HL-60 (cell line): ENCODE data around the gene CLTB.

Experiments
- CTCF ChIP-seq: IDR thresholded peaks from one replicate; pipeline ENCODE4 v1.5.1; 2011; ENCODE audit warnings: low read length, control low read depth, inconsistent platforms; ENCODE audit not compliant: insufficient read depth
- GABPA ChIP-seq: IDR thresholded peaks from 2 replicates; pipeline ENCODE4 v1.6.1; 2012; ENCODE audit warnings: low read depth
- POLR2AphosphoS5 ChIP-seq: IDR thresholded peaks from 2 replicates; pipeline ENCODE4 v1.6.1; 2012; ENCODE audit warnings: low read depth
- REST ChIP-seq: IDR thresholded peaks from 2 replicates; pipeline ENCODE4 v1.6.1; 2012; ENCODE audit warnings: low read depth; ENCODE audit not compliant: insufficient replicate concordance
- SPI1 ChIP-seq: IDR thresholded peaks from 2 replicates; pipeline ENCODE4 v1.6.1; 2012; ENCODE audit warnings: low read depth, mild to moderate bottlenecking, borderline replicate concordance

GRCh38 chr5:176384366-176384930 is 31.9 kb downstream of the CLTB start:
- no peak for TF ChIP-seq POLR2AphosphoS5
- no peak for TF ChIP-seq CTCF
- TF ChIP-seq REST: no peak
- TF ChIP-seq GABPA: no peak
- TF ChIP-seq SPI1: no peak
